HG03060 (cell line): Measurements from ENCODE around the gene SLC16A11.
"Not testable (repeated sequence)": the region's sequence is repeated elsewhere in the genome, so short reads cannot be mapped to it uniquely, and the experiment has no call there.

Experiments used
- ATAC-seq: cut with Tn5 transposase; IDR thresholded peaks from one replicate; pipeline ENCODE4 v1.9.1; 2021; ENCODE audit warnings: low read depth, moderate number of reproducible peaks; ENCODE audit not compliant: unreplicated experiment

Gene SLC16A11

DNA sequence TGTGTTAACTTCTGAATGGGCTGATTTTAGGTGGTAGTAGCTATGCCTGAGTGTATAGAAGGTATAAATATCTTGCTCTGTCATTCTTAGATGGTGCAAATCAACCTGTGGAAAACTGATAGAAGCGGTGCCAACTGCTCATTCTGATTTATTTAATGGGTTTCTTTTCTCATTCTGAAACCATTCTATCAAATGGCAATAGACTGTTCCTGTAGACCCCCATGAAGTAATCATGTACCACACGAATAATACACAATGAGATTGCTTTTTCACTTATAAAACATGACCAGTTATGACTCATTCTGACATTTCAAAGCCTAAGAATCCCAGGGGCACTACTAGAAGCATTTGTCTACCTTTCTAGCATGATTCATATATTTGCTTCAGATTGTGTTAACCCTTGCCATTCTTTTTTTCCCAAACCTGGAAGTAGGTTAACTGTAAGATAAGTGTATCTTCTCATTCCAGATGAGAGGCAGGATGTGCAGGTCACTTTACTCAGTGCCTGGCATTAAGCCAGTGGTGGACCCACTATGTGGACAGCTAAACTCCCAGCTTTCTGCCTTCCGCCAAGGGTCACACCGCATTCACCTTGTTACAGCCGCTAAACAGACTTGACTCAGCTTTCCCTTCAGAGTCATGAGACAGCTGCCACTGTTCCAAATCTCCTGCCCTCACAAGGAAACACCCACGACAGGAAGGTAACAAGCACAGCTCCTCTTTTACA lies 16.4 kb upstream of the SLC16A11 start:
- no peak for ATAC-seq

DNA sequence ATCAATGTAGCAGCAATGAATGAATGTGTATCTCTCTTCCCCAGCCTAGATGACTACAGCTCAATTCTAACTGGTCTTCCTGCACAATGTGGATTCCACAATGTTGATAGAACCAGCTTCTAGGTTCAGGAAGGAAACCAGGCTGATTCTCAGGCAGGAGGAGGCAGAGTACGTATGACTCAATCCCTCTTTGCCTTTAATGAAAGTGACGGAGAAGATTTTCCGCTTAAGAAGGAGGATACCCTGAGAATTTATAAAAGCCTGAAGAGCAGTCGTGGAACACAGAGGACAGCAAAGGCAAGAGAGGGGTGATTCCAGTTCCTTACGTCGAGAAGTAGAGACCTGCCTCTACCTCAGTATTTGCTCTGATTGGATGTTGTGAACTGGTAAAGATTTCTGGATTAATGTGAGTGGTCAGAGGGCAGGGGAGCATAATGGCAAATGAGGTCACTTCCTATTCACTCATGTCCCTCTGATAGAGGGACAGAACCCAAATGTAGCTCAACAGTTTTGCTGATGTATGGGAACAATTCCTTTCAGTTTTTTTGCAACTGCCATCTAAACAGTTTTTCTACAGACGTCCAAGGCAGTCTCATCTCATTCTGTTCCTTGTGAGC lies 15.0 kb upstream of the SLC16A11 start:
- no peak for ATAC-seq

DNA sequence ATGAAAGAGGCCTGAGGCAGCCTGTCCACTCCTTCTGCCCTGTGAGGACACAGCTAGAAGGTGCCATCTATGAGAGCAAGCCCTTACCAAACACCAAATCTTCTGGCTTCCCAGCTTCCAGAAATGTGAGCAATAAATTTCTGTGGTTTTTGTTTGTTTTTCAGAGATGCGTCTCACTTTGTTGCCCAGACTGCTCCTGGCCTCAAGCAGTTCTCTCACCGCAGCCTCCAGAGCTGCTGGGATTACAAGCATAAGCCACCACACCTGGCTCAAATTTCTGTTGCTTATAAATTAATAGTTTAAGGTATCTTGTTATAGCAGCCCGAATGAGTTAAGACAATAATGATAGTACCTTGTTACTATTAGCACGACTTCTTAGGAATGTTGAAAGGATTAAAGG lies 12.5 kb upstream of the SLC16A11 start:
- no peak for ATAC-seq

DNA sequence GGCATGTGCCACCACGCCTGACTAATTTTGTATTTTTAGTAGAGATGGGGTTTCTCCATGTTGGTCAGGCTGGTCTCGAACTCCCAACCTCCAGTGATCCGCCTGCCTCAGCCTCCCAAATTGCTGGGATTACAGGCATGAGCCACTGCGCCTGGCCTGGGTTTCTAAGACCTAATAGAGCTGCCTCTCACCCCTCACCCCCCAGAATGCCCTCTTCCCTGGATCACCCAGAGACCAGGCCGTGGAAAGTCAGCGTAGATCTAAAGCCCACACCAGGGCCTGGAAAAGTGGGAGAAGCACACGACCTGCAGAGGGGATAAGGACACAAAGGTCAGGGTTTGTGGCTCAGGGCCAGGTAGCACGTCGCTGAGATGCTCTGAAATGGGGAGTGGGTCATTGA lies 6.7 kb upstream of the SLC16A11 start:
- ATAC-seq: not testable (repeated sequence)

DNA sequence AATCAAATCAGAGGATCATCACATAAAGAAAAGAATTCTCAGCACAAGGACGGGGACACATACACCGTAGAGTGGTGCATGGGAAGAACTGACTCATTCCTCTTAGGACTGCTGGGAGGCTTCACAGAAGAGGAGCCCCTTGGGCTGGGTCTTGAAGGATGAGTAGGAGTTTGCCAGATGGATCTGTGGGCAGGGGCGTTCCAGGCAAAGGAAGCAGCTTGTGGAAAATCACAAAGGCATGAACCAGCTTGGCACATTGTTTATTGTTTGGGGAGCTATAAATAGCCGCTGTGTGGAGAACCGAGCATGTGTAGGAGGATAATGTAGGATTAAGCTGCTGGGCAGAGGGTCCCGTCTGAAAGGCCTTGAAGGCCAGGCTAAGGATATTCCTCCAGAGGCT lies 5.1 kb upstream of the SLC16A11 start:
- ATAC-seq: no peak

DNA sequence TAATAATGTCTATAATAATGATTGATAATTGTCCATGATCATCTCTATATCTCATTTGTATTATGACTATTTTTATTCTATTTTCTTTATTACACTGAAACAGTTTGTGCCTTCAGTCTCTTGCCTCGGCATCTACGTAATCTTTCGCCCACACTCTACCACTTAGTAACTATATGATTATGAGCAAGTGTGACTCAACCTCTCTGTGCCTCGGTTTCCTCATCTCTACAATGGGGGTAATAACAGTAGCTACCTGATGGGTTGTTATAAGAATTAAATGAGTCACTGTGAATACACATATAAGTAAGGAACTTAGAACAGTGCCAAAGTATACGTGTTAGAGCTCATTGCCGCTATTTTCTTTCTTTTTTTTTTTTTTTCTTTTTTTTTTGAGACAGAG lies 3.7 kb upstream of the SLC16A11 start:
- no peak for ATAC-seq

DNA sequence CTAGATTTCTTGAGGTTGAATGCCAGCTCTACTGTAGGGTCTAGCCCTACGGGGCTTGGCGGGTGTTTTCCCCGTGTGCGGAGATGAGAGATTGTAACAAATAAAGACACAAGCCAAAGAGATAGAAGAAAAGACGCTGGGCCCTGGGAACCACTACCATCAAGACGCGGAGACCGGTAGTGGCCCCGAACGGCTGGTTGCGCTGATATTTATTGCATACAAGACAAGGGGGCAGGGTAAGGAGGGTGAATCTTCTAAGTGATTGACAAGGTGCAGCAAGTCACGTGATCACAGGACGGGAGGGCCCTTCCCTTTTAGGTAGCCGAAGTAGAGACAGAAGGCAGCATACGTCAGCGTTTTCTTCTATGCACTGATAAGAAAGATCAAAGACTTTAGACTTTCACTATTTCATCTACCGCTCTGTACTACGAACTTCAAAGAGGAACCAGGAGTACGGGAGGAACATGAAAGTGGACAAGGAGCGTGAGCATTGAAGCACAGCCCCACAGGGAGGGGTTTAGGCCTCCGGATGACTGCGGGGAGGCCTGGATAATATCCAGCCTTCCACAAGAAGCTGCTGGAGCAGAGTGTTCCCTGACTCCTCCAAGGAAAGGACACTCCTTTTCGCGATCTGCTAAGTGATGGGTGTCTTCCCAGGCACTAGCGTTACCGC lies 3.0 kb upstream of the SLC16A11 start:
- ATAC-seq: not testable (repeated sequence)

DNA sequence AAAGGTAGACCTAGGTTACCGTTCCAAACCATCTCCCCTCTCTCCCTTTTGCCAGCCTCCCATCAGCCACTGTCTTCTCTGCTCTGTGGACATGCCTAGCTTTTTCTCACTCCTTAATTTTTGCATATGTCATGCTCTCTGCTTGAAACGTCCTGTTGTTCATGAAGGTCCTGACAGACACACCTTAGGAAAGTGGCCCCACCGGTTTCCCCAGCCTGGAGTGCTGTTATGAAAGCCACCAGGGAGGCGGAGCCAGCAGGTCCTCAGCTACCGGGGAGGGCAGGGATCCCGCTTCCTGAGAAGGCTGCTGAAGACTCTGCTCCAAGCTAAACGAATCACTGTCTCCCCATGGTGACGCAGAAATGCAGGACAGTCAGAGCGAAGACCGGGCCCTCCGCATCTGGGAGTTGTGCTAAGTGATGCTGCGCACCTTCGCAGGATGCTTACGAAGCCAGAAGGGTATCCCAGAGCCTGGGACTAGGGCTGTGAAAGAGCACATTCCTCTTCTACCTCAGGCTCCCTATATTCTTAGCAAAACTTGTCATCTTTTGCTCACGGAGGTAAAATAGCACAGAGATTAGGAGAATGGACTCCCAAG lies 2.3 kb upstream of the SLC16A11 start:
- no peak for ATAC-seq

DNA sequence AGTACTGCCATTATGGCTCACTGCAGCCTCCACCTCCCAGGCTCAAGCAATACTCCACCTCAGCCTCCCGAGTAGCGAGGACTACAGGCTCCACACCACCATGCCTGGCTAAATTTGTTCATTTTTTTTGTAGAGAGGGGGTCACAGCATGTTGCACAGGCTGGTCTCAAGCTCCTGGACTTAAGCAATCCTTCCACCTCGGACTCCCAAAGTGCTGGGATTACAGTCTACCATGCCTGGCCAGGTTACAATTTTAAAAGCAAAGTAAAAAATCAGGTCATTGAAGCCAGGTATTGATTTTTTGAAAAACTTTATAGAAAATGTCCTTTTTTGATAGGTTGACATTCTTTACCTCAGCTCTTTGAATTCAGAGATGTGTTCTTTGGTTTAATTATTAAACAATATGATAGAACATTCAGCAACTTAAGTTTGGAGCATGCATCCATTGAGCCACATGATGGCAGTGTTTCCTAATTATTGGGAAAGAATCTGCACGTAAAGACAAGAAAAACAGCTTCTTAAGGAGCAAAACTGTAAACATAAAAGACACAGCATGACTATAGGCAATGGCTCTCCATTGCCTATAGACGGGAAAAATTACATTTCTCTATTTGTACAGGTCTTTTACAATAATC lies 1.7 kb upstream of the SLC16A11 start:
- no peak for ATAC-seq

DNA sequence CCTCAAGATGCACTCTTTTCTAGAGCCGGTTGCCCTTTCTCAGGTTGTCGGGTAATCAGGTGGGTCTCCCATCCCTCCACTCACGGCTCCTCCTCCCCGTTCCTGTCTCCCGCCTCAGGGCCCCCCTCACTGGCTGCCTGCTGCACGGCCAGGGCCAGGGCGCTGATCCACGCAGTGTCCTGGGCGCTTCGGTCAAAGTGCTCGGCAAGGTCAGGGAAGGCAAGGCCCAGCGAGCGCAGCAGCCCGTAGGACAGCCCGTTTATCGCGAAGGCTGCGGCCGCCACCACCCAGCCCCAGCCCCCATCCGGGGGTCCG lies 753 bp downstream of the SLC16A11 start:
- ATAC-seq: no peak

DNA sequence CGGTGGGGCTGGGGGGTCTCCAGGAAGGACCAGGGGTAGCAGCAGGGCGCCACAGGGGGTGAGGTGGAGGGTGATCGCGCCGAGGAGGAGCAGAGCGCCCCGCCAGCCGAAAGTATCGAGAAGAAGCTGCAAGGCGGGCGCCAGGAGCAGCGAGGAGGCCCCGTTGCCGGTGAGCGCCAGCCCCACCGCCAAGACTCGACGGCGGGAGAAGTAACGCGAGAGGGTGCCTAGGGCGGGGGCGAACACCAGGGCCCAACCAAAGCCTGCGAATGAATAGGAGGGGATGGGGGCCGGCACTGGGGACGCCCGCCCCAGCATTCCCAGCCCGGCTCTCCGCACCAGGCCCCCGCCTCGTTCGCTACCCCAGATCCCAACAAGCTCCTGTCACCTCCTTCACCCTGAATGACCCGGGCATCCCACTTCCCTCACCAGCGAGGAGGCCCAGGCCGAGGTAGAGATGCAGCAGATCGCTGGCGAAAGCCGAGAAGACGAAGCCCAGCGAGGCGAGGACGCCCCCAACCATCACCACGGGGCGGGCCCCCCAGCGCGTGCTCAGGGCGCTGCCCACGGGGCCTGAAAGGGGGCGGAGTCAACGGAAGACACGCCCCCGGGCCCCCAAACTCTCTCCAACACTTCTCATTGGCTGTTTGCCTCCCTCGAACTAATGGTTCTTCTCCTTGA lies 1.3 kb downstream of the SLC16A11 start:
- ATAC-seq: no peak

DNA sequence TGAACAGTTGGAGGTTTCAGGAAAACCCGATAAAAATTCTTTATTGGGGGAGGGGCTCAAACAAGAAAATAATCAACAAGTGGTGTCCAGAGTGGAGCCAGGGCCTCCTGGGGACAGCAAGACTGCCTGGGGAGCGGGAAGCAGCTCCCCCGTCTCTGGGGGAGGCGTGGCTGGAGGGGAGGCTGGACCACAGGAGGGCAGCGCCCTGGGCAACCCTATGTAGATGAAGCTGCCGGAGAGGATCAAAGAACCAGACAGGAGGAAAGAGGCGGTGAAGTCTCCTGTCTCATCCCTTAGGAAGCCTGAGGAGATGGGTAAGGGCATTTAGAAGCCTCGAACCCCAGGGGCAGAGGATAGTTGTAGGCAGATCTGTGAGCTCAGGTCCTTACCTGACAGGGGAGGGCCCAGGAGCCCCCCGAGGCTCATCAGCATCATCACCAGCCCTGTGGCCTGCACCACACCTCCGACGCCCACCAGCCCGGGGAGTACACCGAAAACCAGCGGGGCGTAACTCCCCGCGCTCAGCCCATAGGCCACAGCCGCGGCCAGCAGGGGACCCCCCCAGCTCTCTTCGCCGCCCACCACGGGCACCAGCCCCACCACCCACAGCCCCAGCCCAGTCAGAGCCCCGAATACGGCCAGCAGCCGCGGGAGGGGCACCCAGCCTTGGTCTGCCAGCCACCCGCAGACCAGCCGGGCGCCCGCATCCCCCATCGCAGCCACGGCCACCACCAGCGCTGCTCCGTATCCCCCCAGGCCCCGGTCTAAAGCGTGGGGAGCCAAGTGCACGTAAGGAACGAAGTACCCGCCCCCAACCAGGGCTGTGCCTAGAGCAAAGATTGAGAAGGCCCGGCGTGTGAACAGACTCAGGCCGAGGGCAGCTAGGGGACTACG lies 2.0 kb downstream of the SLC16A11 start:
- ATAC-seq: no peak

DNA sequence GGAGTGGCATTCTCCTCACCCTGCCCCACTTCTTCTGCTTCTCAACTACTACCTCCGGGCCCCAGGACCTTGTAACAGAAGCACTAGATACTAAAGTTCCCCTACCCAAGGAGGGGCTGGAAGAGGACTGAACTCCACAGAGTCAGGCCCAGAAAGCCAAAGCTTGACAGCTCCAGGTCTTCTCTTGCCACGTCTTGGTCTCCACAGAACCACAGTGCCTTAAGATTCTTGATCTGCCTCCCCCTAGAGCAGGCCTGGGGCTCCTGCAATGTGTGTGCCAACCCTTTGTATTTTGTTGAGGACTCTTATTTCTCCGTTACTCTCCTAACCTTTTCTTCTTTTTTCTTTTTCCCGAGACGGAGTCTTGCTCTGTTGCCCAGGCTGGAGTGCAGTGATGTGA lies 4.1 kb downstream of the SLC16A11 start:
- ATAC-seq: no peak

DNA sequence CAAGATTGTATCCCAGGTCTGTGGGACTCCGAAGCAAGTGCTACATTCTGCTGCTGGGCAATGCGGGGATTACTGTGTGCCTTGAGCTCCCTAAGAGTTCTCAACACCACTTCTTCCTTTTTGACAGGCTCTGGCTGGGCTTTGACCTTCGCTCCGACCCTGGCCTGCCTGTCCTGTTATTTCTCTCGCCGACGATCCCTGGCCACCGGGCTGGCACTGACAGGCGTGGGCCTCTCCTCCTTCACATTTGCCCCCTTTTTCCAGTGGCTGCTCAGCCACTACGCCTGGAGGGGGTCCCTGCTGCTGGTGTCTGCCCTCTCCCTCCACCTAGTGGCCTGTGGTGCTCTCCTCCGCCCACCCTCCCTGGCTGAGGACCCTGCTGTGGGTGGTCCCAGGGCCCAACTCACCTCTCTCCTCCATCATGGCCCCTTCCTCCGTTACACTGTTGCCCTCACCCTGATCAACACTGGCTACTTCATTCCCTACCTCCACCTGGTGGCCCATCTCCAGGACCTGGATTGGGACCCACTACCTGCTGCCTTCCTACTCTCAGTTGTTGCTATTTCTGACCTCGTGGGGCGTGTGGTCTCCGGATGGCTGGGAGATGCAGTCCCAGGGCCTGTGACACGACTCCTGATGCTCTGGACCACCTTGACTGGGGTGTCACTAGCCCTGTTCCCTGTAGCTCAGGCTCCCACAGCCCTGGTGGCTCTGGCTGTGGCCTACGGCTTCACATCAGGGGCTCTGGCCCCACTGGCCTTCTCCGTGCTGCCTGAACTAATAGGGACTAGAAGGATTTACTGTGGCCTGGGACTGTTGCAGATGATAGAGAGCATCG lies 5.6 kb downstream of the SLC16A11 start:
- no peak for ATAC-seq

DNA sequence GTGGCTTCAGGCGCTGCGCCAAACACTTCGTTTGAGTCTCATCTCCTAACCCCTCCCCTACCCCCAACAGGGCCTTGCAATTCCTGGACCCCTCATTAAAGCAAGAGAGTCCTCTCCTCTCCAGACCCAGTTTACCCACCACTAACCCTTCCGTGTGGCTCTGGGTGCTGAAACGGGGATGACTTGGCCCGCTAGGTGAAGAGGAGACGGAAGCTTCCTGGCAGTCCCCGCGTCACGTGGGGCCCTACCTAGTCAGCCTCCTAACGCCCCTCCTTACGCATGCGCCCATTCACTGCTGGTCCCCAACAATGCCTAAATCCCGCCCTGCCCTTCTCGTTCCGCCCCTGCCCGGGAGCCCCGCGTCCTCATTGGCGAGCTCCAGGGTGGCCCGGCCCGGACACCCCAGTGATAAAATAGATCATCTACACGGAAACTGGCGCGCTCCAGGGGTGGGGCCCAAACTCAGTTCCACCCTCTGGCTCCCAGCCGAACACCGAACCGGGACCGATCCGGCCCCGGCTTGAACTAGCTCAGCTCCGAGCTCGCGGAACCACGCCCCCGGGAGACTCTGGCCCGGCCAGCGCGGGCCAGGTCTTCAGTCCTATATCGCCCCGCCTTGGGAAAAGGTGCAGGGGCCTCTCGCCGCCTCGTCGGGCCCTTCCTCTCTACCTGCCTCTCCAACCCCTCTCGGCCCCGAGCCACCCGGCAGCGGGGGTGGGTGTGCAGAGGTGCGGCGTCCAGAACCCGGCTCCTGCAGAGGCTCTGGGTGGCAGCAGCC lies 8.1 kb downstream of the SLC16A11 start, which contains the start of gene SLC16A13:
Gene SLC16A13, plus strand, starts transcription at position 425 of the 778 bp plus-strand sequence. CDS start 368 bp downstream, outside the sequence.
- peak; percentile 81 for ATAC-seq

DNA sequence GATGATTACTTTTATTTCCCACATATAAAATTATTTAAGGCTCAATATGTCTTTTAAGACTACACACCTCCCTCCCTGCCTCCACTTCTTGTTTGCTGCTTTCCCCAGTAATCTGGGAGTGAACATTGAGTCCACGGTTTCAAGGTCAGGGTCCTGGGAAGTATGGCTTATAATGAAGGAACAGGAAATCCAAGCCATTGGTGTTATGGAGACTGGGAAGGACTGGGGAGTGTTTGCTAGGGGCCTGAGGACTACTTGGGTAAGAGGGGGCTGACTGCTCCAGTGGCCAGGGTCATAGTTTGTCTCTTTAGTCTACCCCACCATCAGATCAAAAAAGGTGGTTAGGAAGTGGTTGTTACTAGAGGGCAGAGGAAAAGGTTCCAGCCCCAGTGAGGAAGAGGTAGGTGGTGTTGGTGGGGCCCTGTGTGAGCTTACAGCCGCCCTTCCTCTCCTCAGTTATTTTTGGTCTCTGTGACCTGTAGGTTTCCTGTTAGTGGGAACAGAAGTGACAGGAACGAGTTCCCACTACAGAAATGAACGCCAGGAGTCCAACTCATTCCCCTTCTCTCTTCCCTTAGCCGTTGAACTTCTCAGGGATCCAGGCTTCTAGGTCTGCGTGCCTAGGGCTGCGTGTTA lies 8.8 kb downstream of the SLC16A11 start:
- no peak for ATAC-seq

DNA sequence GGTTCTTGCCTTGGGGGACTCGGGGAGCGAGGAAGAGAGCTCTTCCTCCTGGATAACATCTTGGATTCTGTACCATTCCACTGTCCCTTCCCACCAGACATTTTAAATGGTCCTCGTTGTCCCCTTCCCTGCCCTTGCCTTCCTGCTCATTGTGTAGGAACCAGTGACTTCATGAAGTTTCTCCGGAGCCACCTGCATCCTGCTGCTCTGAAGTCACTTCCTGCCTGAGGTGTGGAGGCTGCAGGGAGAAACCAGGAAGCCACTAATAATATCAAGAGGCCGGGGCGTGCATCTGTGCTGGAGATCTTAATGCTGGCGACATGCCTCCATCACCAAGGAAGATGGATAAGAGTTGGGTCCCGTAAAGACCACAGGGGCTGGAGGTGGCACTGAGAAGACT lies 14.2 kb downstream of the SLC16A11 start:
- no peak for ATAC-seq
